SU-DHL-6 (cell line): ENCODE data around the gene DYSF.

ENCODE experiments used
- H2AFZ ChIP-seq: fragments of 200-600 bp; sonication (generic); 2 replicates; pipeline ENCODE4 v1.6.1; 2014; ENCODE audit warnings: low read depth, mild to moderate bottlenecking, moderate library complexity, mixed read lengths, antibody characterized with exemption, low read length; ENCODE audit not compliant: severe bottlenecking
- H3F3A ChIP-seq: fragments of 200-600 bp; shearing (Covaris generic); 2 replicates; pipeline ENCODE4 v1.6.0; 2016; ENCODE audit warnings: antibody characterized with exemption, mild to moderate bottlenecking; ENCODE audit not compliant: insufficient read depth
- H3K27ac ChIP-seq: fragments of 200-600 bp; sonication (generic); 2 replicates; pipeline ENCODE4 v1.5.1; 2016; ENCODE audit warnings: low read depth, mild to moderate bottlenecking, low read length, moderate library complexity, mixed read lengths
- H3K27me3 ChIP-seq: fragments of 200-600 bp; sonication (generic), shearing (Covaris generic); 2 replicates; pipeline ENCODE4 v1.6.0; 2014; ENCODE audit warnings: mild to moderate bottlenecking, low read length
- H3K36me3 ChIP-seq: fragments of 200-600 bp; sonication (generic); 2 replicates; pipeline ENCODE4 v1.6.1; 2014; ENCODE audit warnings: mild to moderate bottlenecking, low read length, mixed read lengths
- H3K4me2 ChIP-seq: fragments of 300-600, 200-600 bp; shearing (Covaris generic), sonication (generic); 2 replicates; pipeline ENCODE4 v1.6.0; 2014; ENCODE audit warnings: low read length, low read depth, mild to moderate bottlenecking; ENCODE audit not compliant: poor library complexity, severe bottlenecking
- H3K4me3 ChIP-seq: fragments of 200-600 bp; sonication (generic); 2 replicates; pipeline ENCODE4 v1.5.1; 2014; ENCODE audit warnings: antibody characterized with exemption, low read length, mild to moderate bottlenecking, mixed read lengths; ENCODE audit not compliant: insufficient read depth, poor library complexity, severe bottlenecking
- H3K79me2 ChIP-seq: fragments of 200-600 bp; sonication (generic); 2 replicates; pipeline ENCODE4 v1.6.1; 2014; ENCODE audit warnings: mild to moderate bottlenecking, low read length, moderate library complexity; ENCODE audit not compliant: insufficient read depth
- H3K9ac ChIP-seq: fragments of 200-600 bp; sonication (generic); 2 replicates; pipeline ENCODE4 v1.7.0; 2014; ENCODE audit warnings: mild to moderate bottlenecking, low read length
- H3K9me2 ChIP-seq: fragments of 200-600 bp; sonication (generic); replicated peaks from 2 replicates; pipeline ENCODE4 v1.6.1; 2014; ENCODE audit warnings: low read length; ENCODE audit not compliant: insufficient read depth
- H3K9me3 ChIP-seq: fragments of 200-600 bp; sonication (generic); 2 replicates; pipeline ENCODE4 v1.6.1; 2014; ENCODE audit warnings: low read length, mixed read lengths; ENCODE audit not compliant: insufficient read depth
- H4K20me1 ChIP-seq: fragments of 200-600 bp; sonication (generic); 2 replicates; pipeline ENCODE4 v1.6.1; 2014; ENCODE audit warnings: low read depth, mild to moderate bottlenecking, antibody characterized with exemption, low read length, moderate library complexity, mixed read lengths
- EZH2phosphoT487 ChIP-seq: fragments of 200-600 bp; sonication (generic), shearing (Covaris generic); conservative IDR thresholded peaks from 2 replicates; pipeline ENCODE4 v1.6.1; 2018; ENCODE audit warnings: mild to moderate bottlenecking, antibody characterized with exemption, low read length, moderate library complexity, mixed read lengths
- TF ChIP-seq, protein P1 (sequence below): fragments of 200-600 bp; sonication (generic); IDR thresholded peaks from one replicate; pipeline ENCODE4 v1.5.1; 2017; ENCODE audit warnings: antibody characterized with exemption, mild to moderate bottlenecking, low read length, moderate library complexity; ENCODE audit not compliant: insufficient read depth, poor library complexity, severe bottlenecking

The DYSF gene

DNA sequence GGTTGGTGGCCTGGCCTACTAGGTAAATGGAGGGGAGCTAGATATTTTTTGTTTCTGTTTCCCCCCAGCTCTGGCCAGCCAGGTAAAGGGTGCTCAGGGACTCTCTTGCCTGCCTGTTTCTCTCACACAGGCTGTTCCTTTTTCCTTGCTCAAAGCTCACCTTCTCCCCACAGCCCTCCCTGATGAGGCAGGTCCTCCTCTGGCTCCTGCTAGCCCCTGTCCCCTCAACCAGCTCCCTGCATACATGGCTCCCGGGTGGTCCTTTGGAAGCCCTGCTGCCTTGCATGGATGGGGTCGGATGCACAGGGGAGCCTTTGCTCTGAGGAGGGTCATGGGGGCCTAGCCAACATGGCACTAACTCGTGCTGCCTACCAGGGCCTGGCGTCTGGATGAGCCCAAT is 27.8 kb downstream of the DYSF start:
- Histone ChIP-seq H3F3A (no peaks in the 10 kb centered on the region), H3K9me2 (no peaks in the 10 kb centered on the region), H3K27me3 (no peaks in the 10 kb centered on the region), H3K36me3 (no peaks in the 10 kb centered on the region), H3K9me3 (no peaks in the 10 kb centered on the region), H4K20me1 (no peaks in the 10 kb centered on the region), H3K9ac (no peak overlapping the region), H3K4me2 (no peak overlapping the region), H2AFZ (no peak overlapping the region), H3K79me2 (no peaks in the 10 kb centered on the region), H3K27ac (no peak overlapping the region), H3K4me3 (no peak overlapping the region)
- TF ChIP-seq, protein P1, sequence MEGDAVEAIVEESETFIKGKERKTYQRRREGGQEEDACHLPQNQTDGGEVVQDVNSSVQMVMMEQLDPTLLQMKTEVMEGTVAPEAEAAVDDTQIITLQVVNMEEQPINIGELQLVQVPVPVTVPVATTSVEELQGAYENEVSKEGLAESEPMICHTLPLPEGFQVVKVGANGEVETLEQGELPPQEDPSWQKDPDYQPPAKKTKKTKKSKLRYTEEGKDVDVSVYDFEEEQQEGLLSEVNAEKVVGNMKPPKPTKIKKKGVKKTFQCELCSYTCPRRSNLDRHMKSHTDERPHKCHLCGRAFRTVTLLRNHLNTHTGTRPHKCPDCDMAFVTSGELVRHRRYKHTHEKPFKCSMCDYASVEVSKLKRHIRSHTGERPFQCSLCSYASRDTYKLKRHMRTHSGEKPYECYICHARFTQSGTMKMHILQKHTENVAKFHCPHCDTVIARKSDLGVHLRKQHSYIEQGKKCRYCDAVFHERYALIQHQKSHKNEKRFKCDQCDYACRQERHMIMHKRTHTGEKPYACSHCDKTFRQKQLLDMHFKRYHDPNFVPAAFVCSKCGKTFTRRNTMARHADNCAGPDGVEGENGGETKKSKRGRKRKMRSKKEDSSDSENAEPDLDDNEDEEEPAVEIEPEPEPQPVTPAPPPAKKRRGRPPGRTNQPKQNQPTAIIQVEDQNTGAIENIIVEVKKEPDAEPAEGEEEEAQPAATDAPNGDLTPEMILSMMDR, result no peak
- TF ChIP-seq EZH2phosphoT487, result no peak

DNA sequence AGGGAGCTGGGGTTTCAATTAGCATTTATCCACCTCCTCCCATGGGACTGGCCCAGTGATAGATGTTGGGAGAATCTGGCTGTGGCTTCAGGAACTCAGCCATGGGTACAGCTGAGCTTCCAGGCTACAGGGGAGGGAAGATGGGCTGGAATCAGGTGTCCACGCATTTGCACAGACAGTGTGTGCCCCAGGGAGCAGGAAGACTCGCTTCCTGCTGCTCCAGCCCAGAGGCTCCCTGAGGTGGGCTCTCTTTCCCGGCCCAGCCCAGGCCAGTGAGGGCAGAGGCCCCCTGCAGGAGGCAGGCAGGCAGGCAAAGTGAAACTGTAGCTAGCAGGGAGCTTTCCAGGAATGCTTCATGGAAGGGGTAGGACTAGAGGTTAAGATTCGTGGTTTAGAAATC is 28.7 kb downstream of the DYSF start:
- Histone ChIP-seq H3F3A (no peaks in the 10 kb centered on the region), H4K20me1 (no peaks in the 10 kb centered on the region), H3K9ac (no peak overlapping the region), H3K36me3 (no peaks in the 10 kb centered on the region), H3K9me3 (no peaks in the 10 kb centered on the region), H3K27ac (no peak overlapping the region), H3K27me3 (no peaks in the 10 kb centered on the region), H2AFZ (no peak overlapping the region), H3K9me2 (no peaks in the 10 kb centered on the region), H3K4me2 (no peak overlapping the region), H3K79me2 (no peaks in the 10 kb centered on the region), H3K4me3 (no peak overlapping the region)
- TF ChIP-seq, protein P1, result no peak
- no peak for TF ChIP-seq EZH2phosphoT487

DNA sequence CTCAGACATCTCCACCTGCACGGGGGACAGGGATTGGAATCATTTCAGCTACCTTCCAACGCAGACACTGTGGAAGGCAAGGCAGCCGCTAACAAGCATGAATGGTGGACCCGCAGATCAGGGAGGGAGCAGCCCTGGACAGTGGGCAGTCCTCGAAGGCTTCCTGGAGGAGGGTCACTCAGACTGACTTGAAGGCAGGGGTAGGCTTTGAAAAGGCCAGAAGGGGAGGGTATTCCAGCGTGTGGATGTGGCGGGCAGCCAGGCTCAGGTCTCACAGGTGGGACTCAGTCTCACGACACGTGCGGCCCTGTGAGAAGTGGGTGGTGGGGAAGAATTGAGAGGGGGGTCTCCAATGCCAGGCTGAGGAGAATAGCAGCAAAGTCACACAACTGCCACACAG is 29.9 kb downstream of the DYSF start:
- H3K27me3 ChIP-seq, result no peaks in the 10 kb centered on the region
- H3F3A ChIP-seq, result no peaks in the 10 kb centered on the region
- H3K36me3 ChIP-seq, result no peaks in the 10 kb centered on the region
- no peaks in the 10 kb centered on the region for H3K9me3 ChIP-seq
- H3K9me2 ChIP-seq, result no peaks in the 10 kb centered on the region
- TF ChIP-seq, protein P1, result no peak
- TF ChIP-seq EZH2phosphoT487, result no peak
- no peaks in the 10 kb centered on the region for H3K79me2 ChIP-seq
- H3K4me3 ChIP-seq, result no peak overlapping the region
- no peak overlapping the region for H2AFZ ChIP-seq
- no peak overlapping the region for H3K27ac ChIP-seq
- H3K9ac ChIP-seq, result no peak overlapping the region
- H4K20me1 ChIP-seq, result no peaks in the 10 kb centered on the region
- H3K4me2 ChIP-seq, result no peak overlapping the region
